T-helper 2 cell (primary cell): ENCODE data around the gene PALM.

ENCODE experiments used
- DNase-seq, 5 experiments: peaks; one replicate each; pipeline versions ENCODE4 v3.0.0 to v3.0.0-alpha.2; 2012 to 2022

PALM gene

DNA sequence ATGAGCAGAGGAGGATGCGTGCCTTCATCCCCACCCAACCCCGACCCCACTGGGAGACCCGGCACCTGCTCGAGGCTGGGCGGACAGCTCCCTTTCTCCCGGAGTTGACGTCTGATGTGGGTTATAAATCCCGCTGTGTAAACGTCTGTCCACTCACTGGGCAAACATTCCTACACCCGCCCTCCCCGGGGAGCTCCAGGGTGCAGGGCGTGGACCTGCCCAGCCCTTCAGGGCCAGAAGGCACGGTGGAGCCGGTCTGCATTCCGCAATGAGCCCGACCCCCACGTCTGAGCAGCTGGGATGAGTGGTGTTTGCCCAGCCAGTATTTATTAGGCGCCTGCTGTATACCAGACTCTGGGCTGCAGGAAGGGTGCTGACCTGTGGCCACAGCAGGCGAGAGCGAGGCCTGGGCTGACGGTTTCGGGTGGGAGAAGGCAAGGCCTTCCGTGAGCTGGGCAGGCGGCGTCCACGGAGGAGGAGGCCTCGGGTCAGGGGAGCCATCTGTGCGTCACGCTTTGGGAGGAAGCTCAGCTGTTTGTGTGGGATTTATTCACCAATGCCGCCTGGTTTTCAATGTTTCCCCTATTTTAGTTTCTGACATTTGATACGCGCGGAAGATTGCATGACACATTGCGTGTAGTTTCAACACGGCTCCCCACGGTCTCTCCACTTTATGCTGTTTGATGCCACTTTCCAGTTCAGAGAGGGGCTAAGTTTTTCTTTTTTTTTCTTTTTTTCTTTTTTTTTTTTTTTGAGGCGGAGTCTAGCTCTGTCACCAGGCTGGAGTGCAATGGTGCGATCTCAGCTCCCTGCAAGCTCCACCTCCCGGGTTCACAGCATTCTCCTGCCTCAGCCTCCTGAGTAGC lies 44.1 kb downstream of the PALM start:
- DNase-seq: no peak

- DNase-seq: no peak
These were observed 45.8 kb downstream of the PALM start for GRCh38 chr19:754530-754929.

GRCh38 chr19:755063-755462 lies 46.3 kb downstream of the PALM start:
- DNase-seq: no peak

- DNase-seq: peak in 1 of 5 experiments; percentile 42
These were observed 47.5 kb downstream of the PALM start for GRCh38 chr19:756236-756635.

DNA sequence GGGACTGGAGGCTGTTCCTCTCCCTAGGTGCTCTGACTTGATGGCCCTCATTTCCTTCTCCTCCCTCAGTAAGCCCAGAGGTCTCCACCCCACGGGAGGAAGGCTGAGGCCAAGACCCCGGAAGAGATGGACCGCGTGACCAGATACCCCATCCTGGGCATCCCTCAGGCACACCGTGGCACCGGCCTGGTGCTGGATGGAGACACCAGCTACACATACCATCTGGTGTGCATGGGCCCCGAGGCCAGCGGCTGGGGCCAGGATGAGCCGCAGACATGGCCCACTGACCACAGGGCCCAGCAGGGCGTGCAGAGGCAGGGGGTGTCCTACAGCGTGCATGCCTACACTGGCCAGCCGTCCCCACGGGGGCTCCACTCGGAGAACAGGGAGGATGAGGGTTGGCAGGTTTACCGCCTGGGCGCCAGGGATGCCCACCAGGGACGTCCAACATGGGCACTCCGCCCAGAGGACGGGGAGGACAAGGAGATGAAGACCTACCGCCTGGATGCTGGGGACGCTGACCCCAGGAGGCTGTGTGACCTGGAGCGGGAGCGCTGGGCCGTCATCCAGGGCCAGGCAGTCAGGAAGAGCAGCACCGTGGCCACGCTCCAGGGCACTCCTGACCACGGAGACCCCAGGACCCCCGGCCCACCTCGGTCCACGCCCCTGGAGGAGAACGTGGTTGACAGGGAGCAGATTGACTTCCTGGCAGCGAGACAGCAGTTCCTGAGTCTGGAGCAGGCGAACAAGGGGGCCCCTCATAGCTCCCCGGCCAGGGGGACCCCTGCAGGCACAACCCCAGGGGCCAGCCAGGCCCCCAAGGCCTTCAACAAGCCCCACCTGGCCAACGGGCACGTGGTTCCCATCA lies 48.3 kb downstream of the PALM start:
- no peak for DNase-seq

DNA sequence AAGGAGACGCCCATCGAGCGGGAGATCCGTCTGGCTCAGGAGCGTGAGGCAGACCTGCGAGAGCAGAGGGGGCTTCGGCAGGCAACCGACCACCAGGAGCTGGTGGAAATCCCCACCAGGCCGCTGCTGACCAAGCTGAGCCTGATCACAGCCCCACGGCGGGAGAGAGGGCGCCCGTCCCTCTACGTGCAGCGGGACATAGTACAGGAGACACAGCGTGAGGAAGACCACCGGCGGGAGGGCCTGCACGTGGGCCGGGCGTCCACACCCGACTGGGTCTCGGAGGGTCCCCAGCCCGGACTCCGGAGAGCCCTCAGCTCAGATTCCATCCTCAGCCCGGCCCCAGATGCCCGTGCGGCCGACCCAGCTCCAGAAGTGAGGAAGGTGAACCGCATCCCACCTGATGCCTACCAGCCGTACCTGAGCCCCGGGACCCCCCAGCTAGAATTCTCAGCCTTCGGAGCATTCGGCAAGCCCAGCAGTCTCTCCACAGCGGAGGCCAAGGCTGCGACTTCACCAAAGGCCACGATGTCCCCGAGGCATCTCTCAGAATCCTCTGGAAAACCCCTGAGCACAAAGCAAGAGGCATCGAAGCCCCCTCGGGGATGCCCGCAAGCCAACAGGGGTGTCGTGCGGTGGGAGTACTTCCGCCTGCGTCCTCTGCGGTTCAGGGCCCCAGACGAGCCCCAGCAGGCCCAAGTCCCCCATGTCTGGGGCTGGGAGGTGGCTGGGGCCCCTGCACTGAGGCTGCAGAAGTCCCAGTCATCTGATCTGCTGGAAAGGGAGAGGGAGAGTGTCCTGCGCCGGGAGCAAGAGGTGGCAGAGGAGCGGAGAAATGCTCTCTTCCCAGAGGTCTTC lies 49.3 kb downstream of the PALM start:
- no peak for DNase-seq

- no peak for DNase-seq
These were observed 54.4 kb downstream of the PALM start for GRCh38 chr19:763181-763580.

DNA sequence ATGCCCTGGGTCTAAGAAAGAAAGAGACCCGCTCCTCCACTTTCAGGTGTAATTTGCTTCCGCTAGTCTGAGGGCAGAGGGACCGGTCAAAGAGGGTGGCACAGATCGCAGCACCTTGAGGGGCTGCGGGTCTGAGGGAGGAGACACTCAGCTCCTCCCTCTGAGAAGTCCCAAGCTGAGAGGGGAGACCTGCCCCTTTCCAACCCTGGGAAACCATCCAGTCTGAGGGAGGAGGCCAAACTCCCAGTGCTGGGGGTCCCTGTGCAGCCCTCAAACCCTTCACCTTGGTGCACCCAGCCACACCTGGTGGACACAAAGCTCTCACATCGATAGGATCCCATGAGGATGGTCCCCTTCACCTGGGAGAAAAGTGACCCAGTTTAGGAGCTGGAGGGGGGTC lies 55.1 kb downstream of the PALM start:
- no peak for DNase-seq

- DNase-seq: no peak
These were observed 55.6 kb downstream of the PALM start for GRCh38 chr19:764301-764700.

DNA sequence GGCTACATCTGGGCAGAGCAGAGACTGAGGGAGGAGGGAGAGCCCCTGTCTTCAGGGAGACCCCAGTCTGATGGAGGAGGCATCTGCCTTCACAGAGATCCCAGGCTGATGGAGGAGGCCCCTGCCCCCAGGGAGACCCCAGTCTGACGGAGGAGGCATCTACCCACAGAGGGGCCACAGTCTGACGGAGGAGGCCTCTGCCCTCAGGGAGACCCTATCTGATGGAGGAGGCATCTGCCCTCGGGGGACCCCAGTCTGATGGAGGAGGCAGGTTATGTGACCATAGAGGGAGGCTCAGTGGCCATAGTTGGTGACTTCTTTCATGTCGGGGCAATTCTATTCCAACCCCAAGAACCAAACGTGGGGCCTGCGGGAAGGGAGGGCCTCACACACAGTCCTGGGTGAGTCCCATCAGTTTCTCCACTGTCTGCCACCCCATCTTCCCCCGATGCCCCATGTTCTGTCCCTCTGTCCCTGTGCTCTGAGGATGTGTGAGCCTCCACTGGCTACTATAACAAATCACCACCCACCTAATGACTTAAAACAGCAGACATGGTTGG lies 56.5 kb downstream of the PALM start:
- DNase-seq: no peak

DNA sequence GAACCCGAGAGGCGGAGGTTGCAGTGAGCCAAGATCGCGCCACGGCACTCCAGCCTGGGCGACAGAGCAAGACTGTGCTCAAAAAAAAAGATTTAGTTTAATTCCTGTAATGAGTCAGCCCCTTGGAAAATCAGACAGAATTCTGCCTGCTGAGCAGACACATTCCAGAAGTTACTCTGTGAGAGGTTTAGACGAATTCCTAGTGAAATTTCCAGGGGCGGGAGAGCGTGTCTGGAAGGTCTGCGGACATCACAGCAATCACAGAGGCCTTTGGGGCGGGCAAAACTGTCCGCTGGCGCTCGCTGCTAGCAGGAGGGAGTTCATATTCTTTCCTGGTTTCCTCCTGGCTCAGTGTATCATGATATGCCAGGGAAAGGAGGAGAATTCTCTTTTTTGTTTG lies 59.7 kb downstream of the PALM start:
- DNase-seq: no peak

- no peak for DNase-seq
These were observed 60.9 kb downstream of the PALM start for GRCh38 chr19:769616-770015.

DNA sequence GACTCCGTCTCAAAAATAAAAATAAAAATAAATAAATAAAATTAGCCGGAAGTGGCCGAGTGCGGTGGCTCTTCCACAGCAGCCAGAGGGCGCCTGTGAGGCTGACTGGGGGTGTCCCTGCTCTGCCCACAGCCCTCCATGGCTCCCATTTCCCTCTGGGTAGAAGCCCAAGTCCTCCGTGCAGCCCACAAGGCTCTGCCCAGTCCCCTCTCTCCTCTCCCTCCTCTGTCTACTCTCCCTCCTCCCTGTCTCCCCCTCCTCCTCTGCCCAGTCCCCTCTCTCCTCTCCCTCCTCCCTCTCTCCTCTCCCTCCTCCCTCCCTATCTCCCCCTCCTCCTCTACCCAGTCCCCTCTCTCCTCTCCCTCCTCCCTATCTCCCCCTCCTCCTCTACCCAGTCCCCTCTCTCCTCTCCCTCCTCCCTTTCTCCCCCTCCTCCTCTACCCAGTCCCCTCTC lies 62.6 kb downstream of the PALM start:
- DNase-seq: peak in 1 of 5 experiments; percentile 43

- DNase-seq: no peak
These were observed 63.3 kb downstream of the PALM start for GRCh38 chr19:772063-772462.

DNA sequence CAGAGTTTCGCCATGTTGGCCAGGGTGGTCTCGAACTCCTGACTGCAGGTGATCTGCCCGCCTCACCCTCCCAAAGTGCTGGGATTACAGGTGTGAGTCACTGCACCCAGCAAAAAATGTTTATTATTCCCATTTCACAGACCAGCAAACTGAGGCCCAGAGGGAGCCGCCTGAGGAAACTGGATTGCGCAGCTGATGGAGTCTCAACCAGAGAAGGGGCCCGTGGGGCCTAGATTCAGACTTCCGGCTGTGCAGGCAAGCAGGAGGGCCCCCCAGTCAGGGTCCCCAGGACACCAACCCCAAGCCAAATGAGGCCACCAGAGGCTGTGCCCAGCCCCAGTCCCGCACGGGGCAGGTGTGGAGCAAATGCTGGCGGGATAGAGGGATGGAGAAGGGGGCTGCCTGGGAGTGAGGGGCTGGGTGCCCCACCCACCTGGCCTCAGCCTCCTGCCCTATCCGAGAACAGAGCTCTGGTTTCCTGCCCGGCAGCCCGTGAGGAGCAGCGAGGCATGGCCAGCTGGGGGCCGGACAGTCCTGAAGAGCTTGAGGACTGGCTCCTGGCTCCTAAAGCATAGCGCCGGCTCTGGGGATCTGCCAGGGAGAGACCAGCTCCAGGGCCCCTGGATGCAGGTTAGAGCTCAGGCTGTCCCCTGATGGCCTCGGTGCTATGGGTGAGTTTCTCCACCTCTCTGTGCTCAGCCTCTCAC lies 64.1 kb downstream of the PALM start:
- no peak for DNase-seq

DNA sequence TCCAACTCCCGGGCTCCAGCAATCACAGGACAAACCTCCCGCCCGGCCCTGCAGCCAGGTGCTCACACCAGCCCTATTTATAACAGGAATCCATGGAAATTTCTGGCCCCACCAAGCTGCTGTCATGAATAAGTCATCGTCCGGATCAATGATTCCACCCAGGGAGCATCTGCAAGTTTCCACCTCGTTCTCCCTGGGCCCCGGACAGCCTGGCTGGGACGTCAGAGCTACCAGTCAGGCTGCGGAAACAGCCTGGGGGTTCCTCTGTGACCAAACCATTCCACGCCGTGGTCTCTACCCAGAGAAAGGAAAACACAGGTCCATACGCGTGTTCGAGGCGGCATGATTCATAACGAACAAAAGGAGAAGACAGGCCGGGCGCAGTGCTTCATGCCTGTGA lies 67.8 kb downstream of the PALM start:
- no peak for DNase-seq

DNA sequence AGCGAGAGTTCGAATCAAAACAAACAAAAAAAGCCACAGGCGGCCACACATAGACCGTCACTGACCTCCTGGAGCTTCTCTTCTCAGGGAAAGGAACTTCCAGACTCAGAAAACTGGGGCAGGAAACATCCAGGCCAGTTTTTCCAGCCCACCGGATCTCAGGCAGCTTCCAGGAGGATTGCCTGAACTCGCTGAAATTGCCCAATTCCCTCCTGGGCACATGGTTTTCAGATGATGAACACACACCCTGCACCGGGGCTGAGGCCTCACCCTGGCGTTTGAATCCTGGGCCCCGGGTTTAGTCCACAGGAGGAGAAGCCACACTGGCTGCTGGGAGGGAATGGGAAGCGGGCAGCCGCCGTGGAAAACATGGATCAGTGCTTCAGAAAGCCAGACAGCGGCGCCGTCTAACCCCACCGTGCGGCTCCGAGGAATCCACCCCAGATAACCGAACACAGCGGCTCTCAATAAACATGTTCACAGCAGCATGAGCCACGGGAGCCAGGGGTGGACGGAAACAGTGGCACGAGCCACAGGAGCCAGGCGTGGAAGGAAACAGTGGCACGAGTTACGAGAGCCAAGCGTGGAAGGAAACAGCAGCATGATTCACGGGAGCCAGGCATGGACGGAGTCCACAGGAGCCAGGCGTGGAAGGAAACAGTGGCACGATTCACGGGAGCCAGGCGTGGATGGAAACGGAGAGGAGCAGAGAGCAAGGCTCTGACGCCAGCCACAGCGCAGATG lies 70.3 kb downstream of the PALM start:
- DNase-seq: no peak

GRCh38 chr19:780935-781334 lies 72.2 kb downstream of the PALM start:
- no peak for DNase-seq

DNA sequence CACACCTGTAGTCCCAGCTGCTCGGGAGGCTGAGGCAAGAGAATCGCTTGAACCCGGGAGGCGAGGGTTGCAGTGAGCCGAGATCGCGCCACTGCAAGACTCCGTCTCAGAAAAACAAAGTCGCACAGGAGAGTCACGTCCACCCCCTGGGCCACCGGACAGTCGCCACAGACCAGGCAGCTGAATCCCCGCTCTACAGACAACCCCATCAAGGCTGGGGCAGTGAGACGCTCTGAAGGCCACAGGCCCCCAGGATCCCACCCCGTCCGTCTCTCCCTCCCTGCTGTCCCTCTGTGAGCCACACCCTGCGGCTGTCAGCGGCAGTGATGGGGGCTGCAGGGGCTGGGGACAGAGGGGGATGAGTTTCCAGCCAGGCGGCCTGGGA lies 73.1 kb downstream of the PALM start:
- DNase-seq: no peak

GRCh38 chr19:782185-782877 lies 73.6 kb downstream of the PALM start:
- DNase-seq: no peak
